H1 (cell line): ENCODE data around the gene ZNF200. TPM values are rescaled to one million over a fixed set of nuclear protein-coding genes. Genes with fewer than 3 reads are reported as not detected.

Experiments
- ASH2L ChIP-seq: fragments of 200-600, 300-600 bp; sonication (generic); IDR thresholded peaks from one replicate; pipeline ENCODE4 v1.7.1; 2017; ENCODE audit warnings: low read length
- BACH1 ChIP-seq: IDR thresholded peaks from 2 replicates; pipeline ENCODE4 v1.6.1; 2012; ENCODE audit warnings: low read length, improper control_type of control experiment
- BRCA1 ChIP-seq: IDR thresholded peaks from 2 replicates; pipeline ENCODE4 v1.6.1; 2012; ENCODE audit warnings: low read depth, low read length, improper control_type of control experiment
- CBX5 ChIP-seq: fragments of 300-800, 300-1000 bp; sonication (generic); IDR thresholded peaks from 2 replicates; pipeline ENCODE4 v1.7.1; 2016; ENCODE audit warnings: antibody characterized with exemption, low read length, low read depth
- CEBPB ChIP-seq: IDR thresholded peaks from 2 replicates; pipeline ENCODE4 v1.6.1; 2012; ENCODE audit warnings: low read depth, low read length
- CHD2 ChIP-seq: IDR thresholded peaks from 2 replicates; pipeline ENCODE4 v1.6.1; 2012; ENCODE audit warnings: low read length, improper control_type of control experiment
- CREB1 ChIP-seq: IDR thresholded peaks from 2 replicates; pipeline ENCODE4 v1.6.1; 2012; ENCODE audit warnings: inconsistent platforms
- CTCF ChIP-seq, 3 experiments: IDR thresholded peaks; 1 replicate in 2 of 3; 2 replicates in 1 of 3; pipeline versions ENCODE4 v1.5.1 to v1.6.1; 2011; ENCODE audit warnings: low read length in 3 of 3, mild to moderate bottlenecking in 3 of 3, inconsistent platforms in 2 of 3, low read depth in 1 of 3, moderate library complexity in 1 of 3; ENCODE audit not compliant: insufficient read depth in 1 of 3; ENCODE audit errors: control extremely low read depth in 1 of 3
- FOSL1 ChIP-seq: IDR thresholded peaks from 2 replicates; pipeline ENCODE4 v1.6.1; 2011; ENCODE audit warnings: mild to moderate bottlenecking, low read depth, low read length, moderate library complexity; ENCODE audit not compliant: insufficient read depth
- GABPA ChIP-seq: IDR thresholded peaks from 2 replicates; pipeline ENCODE4 v1.6.1; 2011; ENCODE audit warnings: mild to moderate bottlenecking, low read length, moderate library complexity, borderline replicate concordance; ENCODE audit not compliant: insufficient read depth
- MAX ChIP-seq: IDR thresholded peaks from 2 replicates; pipeline ENCODE4 v1.6.1; 2012; ENCODE audit warnings: inconsistent platforms
- PHF8 ChIP-seq: fragments of 200-600 bp; sonication (generic); conservative IDR thresholded peaks from 2 replicates; pipeline ENCODE4 v1.7.1; 2012; ENCODE audit warnings: low read depth, mild to moderate bottlenecking, inconsistent platforms, low read length, moderate library complexity
- POLR2AphosphoS5 ChIP-seq: IDR thresholded peaks from 2 replicates; pipeline ENCODE4 v1.6.1; 2011; ENCODE audit warnings: low read depth, low read length
- POU5F1 ChIP-seq: IDR thresholded peaks from 2 replicates; pipeline ENCODE4 v1.6.1; 2011; ENCODE audit warnings: low read depth, mild to moderate bottlenecking, low read length, moderate library complexity
- RAD21 ChIP-seq, 2 experiments: IDR thresholded peaks in 1 of 2; conservative IDR thresholded peaks in 1 of 2; 2 replicates each; pipeline ENCODE4 v1.6.1; 2011; ENCODE audit warnings: low read depth in 2 of 2, low read length in 2 of 2, improper control_type of control experiment in 1 of 2, inconsistent platforms in 1 of 2, mild to moderate bottlenecking in 1 of 2, moderate library complexity in 1 of 2
- SIRT6 ChIP-seq: IDR thresholded peaks from one replicate; pipeline ENCODE4 v1.7.1; 2012; ENCODE audit warnings: low read length, inconsistent platforms
- SIX5 ChIP-seq: IDR thresholded peaks from 2 replicates; pipeline ENCODE4 v1.6.1; 2011; ENCODE audit warnings: mild to moderate bottlenecking, low read depth, low read length
- SP1 ChIP-seq: IDR thresholded peaks from 2 replicates; pipeline ENCODE4 v1.6.1; 2011; ENCODE audit warnings: low read depth, low read length
- SRF ChIP-seq: IDR thresholded peaks from 2 replicates; pipeline ENCODE4 v1.6.1; 2011; ENCODE audit warnings: mild to moderate bottlenecking, low read depth, low read length, moderate library complexity
- SUZ12 ChIP-seq: fragments of 200-600 bp; sonication (generic); IDR thresholded peaks from 2 replicates; pipeline ENCODE4 v1.6.1; 2012; ENCODE audit warnings: mild to moderate bottlenecking, inconsistent platforms, low read length, moderate library complexity, mixed read lengths
- TCF12 ChIP-seq: IDR thresholded peaks from 2 replicates; pipeline ENCODE4 v1.6.1; 2011; ENCODE audit warnings: low read depth, mild to moderate bottlenecking, low read length
- YY1 ChIP-seq: IDR thresholded peaks from 2 replicates; pipeline ENCODE4 v1.6.1; 2011; ENCODE audit warnings: low read depth, mild to moderate bottlenecking, low read length
- ZNF274 ChIP-seq: IDR thresholded peaks from 2 replicates; pipeline ENCODE4 v1.7.0; 2012; ENCODE audit warnings: low read length, borderline replicate concordance; ENCODE audit errors: extremely low read depth
- polyA plus RNA-seq, 7 experiments: library from polyadenylated mRNA; depleted of rRNA in 3 of 7; stranded (reverse) in 5 of 7; unstranded in 2 of 7; fragments of >200 nt in 5 of 7; fragments of 200-250 nt in 2 of 7; gene quantifications; 1 replicate in 5 of 7; 2 replicates in 1 of 7; 4 replicates in 1 of 7; pipeline versions ENCODE4 v1.2.1 to v1.2.3, GENCODE V29; 2011 to 2013; ENCODE audit warnings: missing spikeins in 2 of 7, mixed read lengths in 2 of 7
- total RNA-seq: library from RNA; stranded (reverse); fragmentation: NEBNext Ultra II Directional; extraction: Animal tissue kit (Norgen Biotek cat#: 25700); gene quantifications from 2 replicates; pipeline ENCODE4 v1.2.1, GENCODE V29; 2021

ZNF200 gene
- total and polyA plus RNA-seq, 2 of the 8 experiments (the other 6 are each of a cell fraction or from before 2014, with no cell fraction given): 2.7 to 9.9 TPM

GRCh38 chr16:3188925-3189825 lies 45.8 kb downstream of the ZNF200 start (continued):
- TF ChIP-seq BRCA1: no peak
- no peak for TF ChIP-seq SUZ12
- TF ChIP-seq MAX: peak; percentile 44
- no peak for TF ChIP-seq SP1
- TF ChIP-seq CBX5: no peak
- no peak for TF ChIP-seq ZNF274
- peak; percentile 94 for TF ChIP-seq ASH2L
- no peak for TF ChIP-seq CHD2
- TF ChIP-seq POU5F1: 0 out of 2 replicates have a peak, but pooled peaks have one; percentile 50
- TF ChIP-seq SIRT6: no peak
- TF ChIP-seq GABPA: no peak; the same call in 1 of the 2 replicates
- TF ChIP-seq TCF12: no peak
- TF ChIP-seq YY1: no peak
- no peak for TF ChIP-seq CTCF (IDR thresholded peaks at IDR 0.05; ENCODE audit: control extremely low read depth in 1 of 3, insufficient read depth in 1 of 3, low read depth in 1 of 3, low read length in 3 of 3)
- no peak for TF ChIP-seq RAD21 (IDR thresholded peaks at IDR 0.05 in 1 of 2, conservative IDR thresholded peaks at IDR 0.05 in 1 of 2; ENCODE audit: low read depth in 2 of 2, low read length in 2 of 2)
- TF ChIP-seq POLR2AphosphoS5: no peak
- TF ChIP-seq SRF: no peak; the same call in 1 of the 2 replicates
- no peak for TF ChIP-seq FOSL1
- peak; percentile 37 for TF ChIP-seq PHF8
- TF ChIP-seq CEBPB: 0 out of 2 replicates have a peak, but pooled peaks have one; percentile 43
- TF ChIP-seq BACH1: no peak
- TF ChIP-seq CREB1: peak; percentile 59; the same call in 1 of the 2 replicates
- TF ChIP-seq SIX5: no peak
